SU-DHL-6 (cell line): ENCODE results near the gene CCDC170.

Experiments used
- EZH2phosphoT487 ChIP-seq: fragments of 200-600 bp; sonication (generic), shearing (Covaris generic); conservative IDR thresholded peaks from 2 replicates; pipeline ENCODE4 v1.6.1; 2018; ENCODE audit warnings: mild to moderate bottlenecking, antibody characterized with exemption, low read length, moderate library complexity, mixed read lengths
- TF ChIP-seq, protein P1 (sequence below): fragments of 200-600 bp; sonication (generic); IDR thresholded peaks from one replicate; pipeline ENCODE4 v1.5.1; 2017; ENCODE audit warnings: antibody characterized with exemption, mild to moderate bottlenecking, low read length, moderate library complexity; ENCODE audit not compliant: insufficient read depth, poor library complexity, severe bottlenecking

GRCh38 chr6:151499551-151499950 is 5.7 kb downstream of the CCDC170 start:
- TF ChIP-seq EZH2phosphoT487 = no peak
- TF ChIP-seq, protein P1, sequence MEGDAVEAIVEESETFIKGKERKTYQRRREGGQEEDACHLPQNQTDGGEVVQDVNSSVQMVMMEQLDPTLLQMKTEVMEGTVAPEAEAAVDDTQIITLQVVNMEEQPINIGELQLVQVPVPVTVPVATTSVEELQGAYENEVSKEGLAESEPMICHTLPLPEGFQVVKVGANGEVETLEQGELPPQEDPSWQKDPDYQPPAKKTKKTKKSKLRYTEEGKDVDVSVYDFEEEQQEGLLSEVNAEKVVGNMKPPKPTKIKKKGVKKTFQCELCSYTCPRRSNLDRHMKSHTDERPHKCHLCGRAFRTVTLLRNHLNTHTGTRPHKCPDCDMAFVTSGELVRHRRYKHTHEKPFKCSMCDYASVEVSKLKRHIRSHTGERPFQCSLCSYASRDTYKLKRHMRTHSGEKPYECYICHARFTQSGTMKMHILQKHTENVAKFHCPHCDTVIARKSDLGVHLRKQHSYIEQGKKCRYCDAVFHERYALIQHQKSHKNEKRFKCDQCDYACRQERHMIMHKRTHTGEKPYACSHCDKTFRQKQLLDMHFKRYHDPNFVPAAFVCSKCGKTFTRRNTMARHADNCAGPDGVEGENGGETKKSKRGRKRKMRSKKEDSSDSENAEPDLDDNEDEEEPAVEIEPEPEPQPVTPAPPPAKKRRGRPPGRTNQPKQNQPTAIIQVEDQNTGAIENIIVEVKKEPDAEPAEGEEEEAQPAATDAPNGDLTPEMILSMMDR = no peak
